Brain microvascular endothelial cell (primary cell): ENCODE data around the gene GRIK4.

Source experiments
- DNase-seq: peaks from one replicate; pipeline ENCODE4 v3.0.0-alpha.2; 2020
- H3K27ac ChIP-seq: fragments of 250-450 bp; sonication (Bioruptor Pico); 2 replicates; pipeline ENCODE4 v1.5.1; 2020; ENCODE audit warnings: mild to moderate bottlenecking, moderate library complexity
- H3K27me3 ChIP-seq: fragments of 250-450 bp; sonication (Bioruptor Pico); replicated peaks from 2 replicates; pipeline ENCODE4 v1.5.1; 2020; ENCODE audit warnings: mild to moderate bottlenecking
- H3K36me3 ChIP-seq: fragments of 250-450 bp; sonication (Bioruptor Pico); replicated peaks from 2 replicates; pipeline ENCODE4 v1.5.1; 2020; ENCODE audit warnings: mild to moderate bottlenecking
- H3K4me3 ChIP-seq: 2 replicates; pipeline ENCODE4 v1.5.1; 2011; ENCODE audit warnings: low read depth, mild to moderate bottlenecking, control low read depth, low read length, moderate library complexity
- in situ Hi-C: cut with HindIII; loops from 2 replicates; pipeline ENCODE4 v1.10.0; 2017; ENCODE audit warnings: low sequenced_read_pairs, low pct_ligation_motif_present
- TF ChIP-seq, protein P1 (sequence below): IDR thresholded peaks from 2 replicates; pipeline ENCODE4 v1.5.1; 2011; ENCODE audit warnings: low read depth, mild to moderate bottlenecking, moderate library complexity, low read length, control low read depth, inconsistent platforms; ENCODE audit errors: missing control alignments

GRIK4 gene

DNA sequence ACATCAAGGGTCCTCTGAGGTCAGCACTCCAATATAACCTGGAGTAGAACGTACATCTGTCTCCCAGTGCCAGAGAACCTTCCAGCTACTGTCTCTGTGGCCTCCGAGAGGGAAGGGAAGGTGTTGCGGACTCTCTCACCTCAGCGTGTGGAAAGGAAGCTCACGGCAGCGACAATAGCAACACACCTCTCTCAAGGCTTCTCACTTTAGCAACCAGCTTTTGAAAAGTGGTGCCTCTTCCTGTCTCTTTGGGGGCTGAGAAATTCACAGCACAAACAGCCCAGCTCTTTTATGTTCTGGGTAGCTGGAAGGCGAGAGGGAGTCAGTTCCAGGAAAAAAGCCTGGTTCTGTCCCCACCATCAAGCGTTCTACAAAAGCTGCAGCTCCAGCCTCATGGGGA lies 355.5 kb downstream of the GRIK4 start:
- Histone ChIP-seq H3K27me3 (no peaks in the 10 kb centered on the region), H3K4me3 (no peak overlapping the region), H3K27ac (no peak overlapping the region), H3K36me3 (no peaks in the 10 kb centered on the region)
- TF ChIP-seq, protein P1, sequence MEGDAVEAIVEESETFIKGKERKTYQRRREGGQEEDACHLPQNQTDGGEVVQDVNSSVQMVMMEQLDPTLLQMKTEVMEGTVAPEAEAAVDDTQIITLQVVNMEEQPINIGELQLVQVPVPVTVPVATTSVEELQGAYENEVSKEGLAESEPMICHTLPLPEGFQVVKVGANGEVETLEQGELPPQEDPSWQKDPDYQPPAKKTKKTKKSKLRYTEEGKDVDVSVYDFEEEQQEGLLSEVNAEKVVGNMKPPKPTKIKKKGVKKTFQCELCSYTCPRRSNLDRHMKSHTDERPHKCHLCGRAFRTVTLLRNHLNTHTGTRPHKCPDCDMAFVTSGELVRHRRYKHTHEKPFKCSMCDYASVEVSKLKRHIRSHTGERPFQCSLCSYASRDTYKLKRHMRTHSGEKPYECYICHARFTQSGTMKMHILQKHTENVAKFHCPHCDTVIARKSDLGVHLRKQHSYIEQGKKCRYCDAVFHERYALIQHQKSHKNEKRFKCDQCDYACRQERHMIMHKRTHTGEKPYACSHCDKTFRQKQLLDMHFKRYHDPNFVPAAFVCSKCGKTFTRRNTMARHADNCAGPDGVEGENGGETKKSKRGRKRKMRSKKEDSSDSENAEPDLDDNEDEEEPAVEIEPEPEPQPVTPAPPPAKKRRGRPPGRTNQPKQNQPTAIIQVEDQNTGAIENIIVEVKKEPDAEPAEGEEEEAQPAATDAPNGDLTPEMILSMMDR, result no peak
- in situ Hi-C loops, result no loop called here
- DNase-seq, result no peak

DNA sequence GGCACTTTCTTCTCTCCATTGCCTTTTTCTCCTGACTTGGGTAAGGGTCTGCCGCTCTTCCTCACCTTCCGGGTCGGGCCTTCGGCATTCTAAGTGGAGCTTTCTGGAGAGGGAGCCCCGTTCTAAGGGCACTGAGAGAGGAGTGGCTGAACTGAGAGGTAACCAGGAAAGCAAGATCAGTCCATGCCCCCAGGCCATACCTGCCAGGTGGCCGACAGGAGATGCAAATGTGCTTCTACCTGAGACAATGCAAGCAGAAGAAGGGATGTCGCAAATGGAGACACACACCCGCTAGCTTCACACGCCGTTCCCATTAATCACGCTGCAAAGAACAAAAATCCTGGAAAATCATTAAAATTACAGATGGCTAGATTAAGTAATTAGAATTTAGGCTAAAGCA lies 356.0 kb downstream of the GRIK4 start:
- no peak overlapping the region for H3K27ac ChIP-seq
- H3K4me3 ChIP-seq, result no peak overlapping the region

DNA sequence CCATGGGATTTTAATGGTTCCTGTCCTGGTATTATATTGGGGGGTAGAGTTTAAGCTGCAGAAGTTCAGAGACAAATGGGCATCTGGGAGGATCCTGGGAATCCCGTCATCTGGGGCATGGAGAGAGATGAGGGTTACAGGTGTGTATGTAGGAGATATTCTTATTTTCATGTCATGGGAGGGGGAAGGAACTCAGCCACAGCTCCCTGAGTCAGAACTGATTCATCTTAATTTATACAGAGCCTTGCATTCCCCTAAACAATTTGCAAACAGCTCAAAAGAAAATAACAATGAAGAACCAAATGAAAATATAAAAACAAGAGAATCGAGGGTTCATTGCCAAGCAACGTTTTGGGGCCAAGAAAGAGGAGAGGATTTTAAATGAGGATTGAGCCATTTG lies 356.4 kb downstream of the GRIK4 start:
- Histone ChIP-seq H3K4me3 (no peak overlapping the region), H3K27me3 (no peaks in the 10 kb centered on the region), H3K36me3 (no peaks in the 10 kb centered on the region), H3K27ac (no peak overlapping the region)
- no peak for DNase-seq
- TF ChIP-seq, protein P1, result no peak
- in situ Hi-C loops, result no loop called here

More for the DNA sequence above, 356.0 kb downstream of the GRIK4 start:
- Histone ChIP-seq H3K27me3 (no peaks in the 10 kb centered on the region), H3K36me3 (no peaks in the 10 kb centered on the region)
- TF ChIP-seq, protein P1, result no peak
- in situ Hi-C loops, result no loop called here
- DNase-seq, result no peak

DNA sequence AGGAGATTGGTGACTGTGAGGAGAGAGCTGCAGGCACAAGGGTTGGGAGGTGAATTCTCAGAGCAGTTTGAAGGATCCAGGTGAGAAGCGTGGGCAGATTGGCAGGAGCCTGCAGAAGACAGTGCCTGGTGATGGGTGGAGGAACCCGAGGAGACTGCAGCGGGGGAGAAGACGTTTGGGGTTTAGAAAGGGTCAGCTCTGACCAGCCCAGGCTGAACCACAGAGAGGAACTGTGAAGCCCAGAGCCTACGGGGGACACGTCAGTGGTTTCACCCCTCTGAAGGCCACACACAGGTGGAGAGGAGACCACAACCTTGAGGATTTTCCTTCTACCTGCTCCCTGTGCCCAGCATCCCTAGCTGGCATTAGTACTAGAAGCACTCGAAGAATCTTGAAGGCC lies 357.5 kb downstream of the GRIK4 start:
- DNase-seq, result no peak
- H3K4me3 ChIP-seq, result no peak overlapping the region
- no peak overlapping the region for H3K27ac ChIP-seq
- H3K36me3 ChIP-seq, result no peaks in the 10 kb centered on the region
- TF ChIP-seq, protein P1, result no peak
- H3K27me3 ChIP-seq, result no peaks in the 10 kb centered on the region
- in situ Hi-C loops, result no loop called here

DNA sequence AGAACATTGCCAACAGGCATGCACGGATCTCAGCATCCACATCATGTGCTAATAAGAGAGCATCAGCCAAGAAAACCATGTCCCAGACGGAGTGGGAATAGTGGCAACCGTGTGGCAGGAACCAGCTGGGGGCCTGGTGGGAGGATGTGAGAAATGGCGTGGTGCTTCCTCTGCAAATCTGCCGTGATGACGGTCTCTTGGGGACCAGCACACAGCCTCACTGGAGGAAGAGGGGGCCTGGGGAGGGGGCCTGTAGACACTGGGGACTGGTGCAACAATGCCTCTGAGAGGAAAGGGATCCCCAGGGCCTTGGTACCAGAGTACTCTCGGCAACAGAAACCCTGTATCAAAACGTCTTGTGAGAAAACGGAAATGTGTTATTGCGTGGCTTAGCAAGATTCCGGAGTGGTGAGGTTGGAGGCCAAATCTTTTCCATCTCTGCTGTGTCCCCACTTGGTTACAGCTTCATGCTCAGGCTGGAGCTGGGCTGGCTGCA lies 358.0 kb downstream of the GRIK4 start:
- Histone ChIP-seq H3K27me3 (no peaks in the 10 kb centered on the region), H3K4me3 (no peak overlapping the region), H3K36me3 (no peaks in the 10 kb centered on the region), H3K27ac (no peak overlapping the region)
- TF ChIP-seq, protein P1, result no peak
- DNase-seq, result no peak
- in situ Hi-C loops, result no loop called here

DNA sequence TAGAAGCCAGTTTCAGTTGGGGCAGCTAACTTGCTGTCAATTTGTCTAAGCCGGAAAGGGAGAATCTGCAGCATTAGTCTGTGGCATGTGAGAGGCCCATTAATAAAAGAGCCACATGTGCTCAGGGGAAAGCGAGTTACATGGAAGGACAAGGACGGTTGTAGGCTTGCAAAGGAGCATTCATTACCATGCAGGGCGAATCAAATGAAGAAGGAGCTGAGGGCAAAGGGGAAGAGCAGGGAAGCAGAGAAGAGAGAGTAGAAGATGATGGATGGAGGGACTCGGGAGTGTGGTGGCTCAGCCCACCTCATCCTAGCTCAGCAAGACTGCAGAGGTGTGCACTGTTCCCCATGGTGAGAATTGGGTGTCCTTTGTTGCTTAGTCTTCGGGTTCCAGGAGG lies 359.6 kb downstream of the GRIK4 start:
- no peak overlapping the region for H3K27ac ChIP-seq
- H3K36me3 ChIP-seq, result no peaks in the 10 kb centered on the region
- DNase-seq, result no peak
- H3K27me3 ChIP-seq, result no peaks in the 10 kb centered on the region
- H3K4me3 ChIP-seq, result no peak overlapping the region
- in situ Hi-C loops, result no loop called here
- TF ChIP-seq, protein P1, result no peak
